ENCODE data around the gene PRSS1. TPM values are rescaled to one million over a fixed set of nuclear protein-coding genes. Genes with fewer than 3 reads are reported as not detected.

The PRSS1 gene
- total RNA-seq, 4 donors from 2014 or later, result 1.7 to 51.3 (median 4.8) TPM

- Histone ChIP-seq H3K4me1 (no peaks in the 10 kb centered on the region), H3K4me3 (no peak overlapping the region), H3K27ac (peak overlapping the region in 1 of 4 donors; percentile 45), H3K9me3 (no peaks in the 10 kb centered on the region), H3K27me3 (no peaks in the 10 kb centered on the region), H3K36me3 (no peaks in the 10 kb centered on the region)
- TF ChIP-seq, protein P1, sequence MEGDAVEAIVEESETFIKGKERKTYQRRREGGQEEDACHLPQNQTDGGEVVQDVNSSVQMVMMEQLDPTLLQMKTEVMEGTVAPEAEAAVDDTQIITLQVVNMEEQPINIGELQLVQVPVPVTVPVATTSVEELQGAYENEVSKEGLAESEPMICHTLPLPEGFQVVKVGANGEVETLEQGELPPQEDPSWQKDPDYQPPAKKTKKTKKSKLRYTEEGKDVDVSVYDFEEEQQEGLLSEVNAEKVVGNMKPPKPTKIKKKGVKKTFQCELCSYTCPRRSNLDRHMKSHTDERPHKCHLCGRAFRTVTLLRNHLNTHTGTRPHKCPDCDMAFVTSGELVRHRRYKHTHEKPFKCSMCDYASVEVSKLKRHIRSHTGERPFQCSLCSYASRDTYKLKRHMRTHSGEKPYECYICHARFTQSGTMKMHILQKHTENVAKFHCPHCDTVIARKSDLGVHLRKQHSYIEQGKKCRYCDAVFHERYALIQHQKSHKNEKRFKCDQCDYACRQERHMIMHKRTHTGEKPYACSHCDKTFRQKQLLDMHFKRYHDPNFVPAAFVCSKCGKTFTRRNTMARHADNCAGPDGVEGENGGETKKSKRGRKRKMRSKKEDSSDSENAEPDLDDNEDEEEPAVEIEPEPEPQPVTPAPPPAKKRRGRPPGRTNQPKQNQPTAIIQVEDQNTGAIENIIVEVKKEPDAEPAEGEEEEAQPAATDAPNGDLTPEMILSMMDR (IDR thresholded peaks at IDR 0.05), result no peak
- no peak for TF ChIP-seq POLR2A (IDR thresholded peaks at IDR 0.05)
- no peak for TF ChIP-seq EP300 (IDR thresholded peaks at IDR 0.05)
- DNase-seq (ENCODE audit: low spot score in 2 of 2), result no peak
- WGBS, 2 donors, result 84 to 92% methylated on average over 9 to 10 of the region's 10 CpGs
Observed at GRCh38 chr7:142788303-142789289, 39.3 kb downstream of the PRSS1 start.

GRCh38 chr7:142789441-142789840, 40.2 kb downstream of the PRSS1 start:
- H3K4me1 ChIP-seq, result no peaks in the 10 kb centered on the region
- H3K4me3 ChIP-seq, result no peak overlapping the region
- DNase-seq (ENCODE audit: low spot score in 2 of 2), result no peak
- no peak for TF ChIP-seq EP300 (IDR thresholded peaks at IDR 0.05)
- TF ChIP-seq, protein P1 (IDR thresholded peaks at IDR 0.05), result no peak
- no peak for TF ChIP-seq POLR2A (IDR thresholded peaks at IDR 0.05)
- 85 to 90% methylated on average over 2 of the region's 2 CpGs for WGBS, 2 donors
- H3K36me3 ChIP-seq, result no peaks in the 10 kb centered on the region
- H3K27me3 ChIP-seq, result peaks cover 0 to 8% of the 10 kb centered on the region in 2 donors
- H3K27ac ChIP-seq, result peak overlapping the region in 1 of 4 donors; percentile 45
- no peaks in the 10 kb centered on the region for H3K9me3 ChIP-seq

GRCh38 chr7:142790056-142790455, 40.8 kb downstream of the PRSS1 start:
- DNase-seq (ENCODE audit: low spot score in 2 of 2), result no peak
- Histone ChIP-seq H3K4me3 (no peak overlapping the region), H3K36me3 (no peaks in the 10 kb centered on the region), H3K27me3 (peaks cover 0 to 12% of the 10 kb centered on the region in 2 donors), H3K9me3 (no peaks in the 10 kb centered on the region), H3K4me1 (peaks cover 0 to 4% (median 0%) of the 10 kb centered on the region in 4 donors), H3K27ac (peak overlapping the region in 1 of 4 donors; percentile 45)
- WGBS, 2 donors, result 92% methylated on average over 3 of the region's 3 CpGs
- TF ChIP-seq, protein P1 (IDR thresholded peaks at IDR 0.05), result no peak
- TF ChIP-seq EP300 (IDR thresholded peaks at IDR 0.05), result no peak
- TF ChIP-seq POLR2A (IDR thresholded peaks at IDR 0.05), result no peak

DNA sequence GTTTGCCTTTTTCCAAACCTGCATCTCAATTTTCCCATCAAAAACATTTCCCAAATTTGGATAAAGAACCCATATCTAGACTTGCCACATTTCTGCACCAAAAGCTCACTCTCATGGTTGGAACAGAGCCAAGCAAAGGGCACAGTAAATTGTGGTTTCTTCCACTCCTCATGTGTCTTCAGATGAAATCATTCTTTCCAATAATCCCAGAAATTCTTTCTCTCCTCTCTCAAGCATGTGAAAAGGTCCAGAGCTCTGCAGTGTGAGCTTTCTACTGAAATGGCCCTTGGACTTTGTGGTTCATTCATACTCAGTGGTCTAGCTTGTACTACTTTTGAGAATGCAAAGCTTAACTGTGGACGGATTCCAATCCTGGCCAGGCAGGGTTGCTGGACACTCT, 41.3 kb downstream of the PRSS1 start:
- TF ChIP-seq EP300 (IDR thresholded peaks at IDR 0.05), result no peak
- no peak for TF ChIP-seq POLR2A (IDR thresholded peaks at IDR 0.05)
- TF ChIP-seq, protein P1 (IDR thresholded peaks at IDR 0.05), result no peak
- Histone ChIP-seq H3K4me1 (peaks cover 0 to 4% (median 0%) of the 10 kb centered on the region in 4 donors), H3K27me3 (peaks cover 0 to 17% of the 10 kb centered on the region in 2 donors), H3K27ac (no peak overlapping the region), H3K4me3 (no peak overlapping the region), H3K9me3 (no peaks in the 10 kb centered on the region), H3K36me3 (no peaks in the 10 kb centered on the region)
- no peak for DNase-seq (ENCODE audit: low spot score in 2 of 2)
- 81 to 87% methylated on average over 1 of the region's 1 CpG for WGBS, 2 donors

- DNase-seq (ENCODE audit: low spot score in 2 of 2), result no peak
- WGBS, 2 donors, result 79 to 87% methylated on average over 4 to 5 of the region's 7 CpGs
- peaks cover 0 to 26% of the 10 kb centered on the region in 2 donors for H3K27me3 ChIP-seq
Observed at GRCh38 chr7:142791502-142791901, 42.2 kb downstream of the PRSS1 start.

More at GRCh38 chr7:142791502-142791901, 42.2 kb downstream of the PRSS1 start:
- Histone ChIP-seq H3K9me3 (no peaks in the 10 kb centered on the region), H3K4me3 (no peak overlapping the region), H3K36me3 (no peaks in the 10 kb centered on the region), H3K4me1 (peaks cover 0 to 4% (median 3%) of the 10 kb centered on the region in 4 donors), H3K27ac (no peak overlapping the region)
- TF ChIP-seq, protein P1 (IDR thresholded peaks at IDR 0.05), result no peak
- TF ChIP-seq POLR2A (IDR thresholded peaks at IDR 0.05), result no peak
- no peak for TF ChIP-seq EP300 (IDR thresholded peaks at IDR 0.05)

Data from tibial nerve (tissue), 4 donors.